A673 (cell line): ENCODE data around the gene ZNF362.

Experiments
- CTCF ChIP-seq: fragments of 300-800, 200-600 bp; sonication (generic); conservative IDR thresholded peaks from 2 replicates; pipeline ENCODE4 v1.5.1; 2017; ENCODE audit warnings: low read depth, mild to moderate bottlenecking, antibody characterized with exemption, low read length, moderate library complexity, mixed read lengths
- EZH2 ChIP-seq: fragments of 200-600 bp; sonication (generic); IDR thresholded peaks from 2 replicates; pipeline ENCODE4 v1.6.1; 2017; ENCODE audit warnings: borderline replicate concordance, low read depth, mild to moderate bottlenecking, mixed read lengths, antibody characterized with exemption, low read length; ENCODE audit not compliant: poor library complexity, severe bottlenecking

GRCh38 chr1:33275195-33275594 is 18.9 kb downstream of the ZNF362 start:
- TF ChIP-seq CTCF (no peak), EZH2 (no peak)
